Neural cell (in vitro differentiated cells): ENCODE results near the gene TYK2.

Experiments used
- EP300 ChIP-seq: fragments of 450-650 bp; conservative IDR thresholded peaks from 2 replicates; pipeline ENCODE4 v1.6.1; 2014; ENCODE audit warnings: antibody characterized with exemption, mild to moderate bottlenecking, moderate library complexity; ENCODE audit not compliant: poor library complexity, severe bottlenecking
- EZH2 ChIP-seq: fragments of 200-600, 300-800 bp; shearing (Covaris generic), sonication (generic); IDR thresholded peaks from 2 replicates; pipeline ENCODE4 v1.6.1; 2014; ENCODE audit warnings: antibody characterized with exemption, low read length, borderline replicate concordance, mild to moderate bottlenecking; ENCODE audit not compliant: insufficient read depth, poor library complexity, severe bottlenecking

- no peak for TF ChIP-seq EZH2
- no peak for TF ChIP-seq EP300
These were observed 18.1 kb downstream of the TYK2 start for GRCh38 chr19:10362259-10362658.
